PC-3 (cell line): Measurements from ENCODE around the gene RAD50. TPM values are rescaled to one million over a fixed set of nuclear protein-coding genes. Genes with fewer than 3 reads are reported as not detected.

Experiments
- ATAC-seq: fragments of 200-7000 bp; cut with Tn5 transposase; 2 replicates; pipeline ENCODE4 v1.9.1; 2020; ENCODE audit warnings: mild to moderate bottlenecking, moderate library complexity
- BruUV-seq: library from RNA; stranded (reverse); fragments of 400-500 nt; replicated peaks from 2 replicates; lab custom pipeline; 2021; lab: Mats Ljungman, UMichigan
- CTCF ChIA-PET: fragments of 300-600 bp; sonication (Branson Sonifier 250); formaldehyde crosslinking; loops from one replicate; lab custom pipeline; 2022; ENCODE audit warnings: antibody characterized with exemption; lab: Charles Lee
- POLR2A ChIA-PET: fragments of 300-600 bp; sonication (Branson Sonifier 250); formaldehyde crosslinking; loops from one replicate; lab custom pipeline; 2022; ENCODE audit warnings: antibody characterized with exemption; ENCODE audit not compliant: unreplicated experiment; lab: Charles Lee
- DNase-seq: peaks from one replicate; pipeline ENCODE4 v3.0.0-alpha.2; 2015
- H2AFZ ChIP-seq: fragments of 300-600 bp; sonication (generic); 2 replicates; pipeline ENCODE4 v1.6.0; 2016; ENCODE audit warnings: antibody characterized with exemption, low read length
- H3F3A ChIP-seq: fragments of 300-600 bp; sonication (generic); one replicate; pipeline ENCODE4 v1.6.0; 2017; ENCODE audit warnings: antibody characterized with exemption, low read length, control low read depth, mild to moderate bottlenecking; ENCODE audit not compliant: unreplicated experiment
- H3K27ac ChIP-seq: fragments of 300-600 bp; sonication (generic); 2 replicates; pipeline ENCODE4 v1.5.1; 2016; ENCODE audit warnings: mild to moderate bottlenecking, low read length
- H3K27me3 ChIP-seq: fragments of 300-600 bp; sonication (generic); 2 replicates; pipeline ENCODE4 v1.6.1; 2016; ENCODE audit warnings: low read length, mixed read lengths
- H3K36me3 ChIP-seq: fragments of 300-600 bp; sonication (generic); 2 replicates; pipeline ENCODE4 v1.6.1; 2016; ENCODE audit warnings: low read depth, mixed run types, low read length, mixed read lengths
- H3K4me1 ChIP-seq: fragments of 300-600 bp; sonication (generic); 2 replicates; pipeline ENCODE4 v1.5.1; 2016; ENCODE audit warnings: low read length; ENCODE audit not compliant: insufficient read depth
- H3K4me2 ChIP-seq: fragments of 300-600 bp; sonication (generic); 2 replicates; pipeline ENCODE4 v1.6.0; 2016; ENCODE audit warnings: low read length
- H3K4me3 ChIP-seq: fragments of 300-600 bp; sonication (generic); 2 replicates; pipeline ENCODE4 v1.5.1; 2016; ENCODE audit warnings: mild to moderate bottlenecking, low read length, mixed read lengths
- H3K79me2 ChIP-seq: fragments of 300-600 bp; sonication (generic); 2 replicates; pipeline ENCODE4 v1.6.1; 2017; ENCODE audit warnings: low read length, mixed read lengths
- H3K9ac ChIP-seq: fragments of 300-600 bp; sonication (generic); 2 replicates; pipeline ENCODE4 v1.6.0; 2016; ENCODE audit warnings: mild to moderate bottlenecking, low read length
- H3K9me2 ChIP-seq: fragments of 300-600 bp; sonication (generic); replicated peaks from 2 replicates; pipeline ENCODE4 v1.6.1; 2016; ENCODE audit warnings: mixed run types, low read length, mixed read lengths
- H3K9me3 ChIP-seq: fragments of 300-600 bp; sonication (generic); 2 replicates; pipeline ENCODE4 v1.6.1; 2016; ENCODE audit warnings: low read length, mixed read lengths
- H4K20me1 ChIP-seq: fragments of 300-600 bp; sonication (generic); 2 replicates; pipeline ENCODE4 v1.6.1; 2016; ENCODE audit warnings: low read length, mixed read lengths
- EZH2 ChIP-seq: fragments of 300-600 bp; sonication (generic); IDR thresholded peaks from one replicate; pipeline ENCODE4 v1.6.1; 2017; ENCODE audit warnings: antibody characterized with exemption, mild to moderate bottlenecking, low read length; ENCODE audit not compliant: unreplicated experiment
- EZH2phosphoT487 ChIP-seq: fragments of 300-600 bp; sonication (generic); IDR thresholded peaks from 2 replicates; pipeline ENCODE4 v1.6.1; 2018; ENCODE audit warnings: mild to moderate bottlenecking, antibody characterized with exemption, low read length, borderline replicate concordance
- intact Hi-C: fragments of 100-400 bp; cut with micrococcal nuclease; formaldehyde crosslinking; loops from 2 replicates; pipeline ENCODE4 v1.9.0; 2023
- total RNA-seq: library from RNA; depleted of rRNA; stranded (reverse); fragments of >200 nt; gene quantifications from 2 replicates; pipeline ENCODE4 v1.2.3, GENCODE V29; 2014
- TF ChIP-seq, protein P1 (sequence below): fragments of 300-600 bp; sonication (generic); conservative IDR thresholded peaks from 2 replicates; pipeline ENCODE4 v1.5.1; 2017; ENCODE audit warnings: antibody characterized with exemption, low read depth, mild to moderate bottlenecking, low read length

The RAD50 gene
- total RNA-seq, 1 experiment from 2014 or later: 6.7 TPM

DNA sequence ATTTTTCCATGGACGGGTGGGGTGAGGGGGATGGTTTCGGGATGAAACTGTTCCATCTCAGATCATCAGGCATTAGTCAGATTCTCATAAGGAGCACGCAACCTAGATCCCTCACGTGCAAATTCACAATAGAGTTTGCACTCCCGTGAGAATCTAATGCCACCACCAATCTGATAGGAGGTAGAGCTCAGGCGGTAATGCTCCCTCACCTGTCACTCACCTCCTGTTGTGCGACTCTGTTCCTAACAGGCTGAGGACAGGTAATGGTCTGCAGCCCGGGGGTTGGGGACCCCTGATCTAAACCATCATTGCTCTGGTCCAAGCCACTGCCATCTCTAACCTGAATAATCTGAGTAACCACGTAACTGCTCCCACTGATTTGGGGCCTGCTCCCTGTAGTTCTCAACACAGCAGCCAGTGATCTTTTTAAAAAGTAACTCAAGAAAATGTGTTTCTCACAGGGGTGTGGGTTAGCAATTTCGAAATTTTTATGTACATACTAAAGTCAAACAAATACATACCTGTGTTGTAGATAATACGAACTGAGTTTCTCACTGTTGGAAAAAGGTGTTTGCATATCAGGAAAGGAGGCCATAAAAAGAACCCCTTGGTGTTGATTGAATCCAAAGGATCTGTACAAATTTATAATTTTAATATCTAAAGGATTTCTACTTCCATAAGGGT lies 89.9 kb downstream of the RAD50 start:
- Histone ChIP-seq H3K4me1 (no peaks in the 10 kb centered on the region), H3K4me3 (no peak overlapping the region), H3K9me3 (no peaks in the 10 kb centered on the region), H3K27me3 (no peaks in the 10 kb centered on the region), H3F3A (no peaks in the 10 kb centered on the region), H3K79me2 (no peaks in the 10 kb centered on the region), H4K20me1 (no peaks in the 10 kb centered on the region), H3K9ac (no peak overlapping the region), H3K9me2 (no peaks in the 10 kb centered on the region), H3K36me3 (no peaks in the 10 kb centered on the region), H2AFZ (no peak overlapping the region), H3K4me2 (no peak overlapping the region), H3K27ac (no peak overlapping the region)
- ChIA-PET CTCF (no interaction called here), POLR2A (interaction anchor here (0.6 kb wide), 1 partner anchor 747 kb away, joined by 3 read pairs; no protein-coding TSS in a partner anchor)
- TF ChIP-seq EZH2phosphoT487: no peak
- intact Hi-C loops: no loop called here
- no TSS peak for BruUV-seq
- no peak for ATAC-seq
- DNase-seq: no peak

DNA sequence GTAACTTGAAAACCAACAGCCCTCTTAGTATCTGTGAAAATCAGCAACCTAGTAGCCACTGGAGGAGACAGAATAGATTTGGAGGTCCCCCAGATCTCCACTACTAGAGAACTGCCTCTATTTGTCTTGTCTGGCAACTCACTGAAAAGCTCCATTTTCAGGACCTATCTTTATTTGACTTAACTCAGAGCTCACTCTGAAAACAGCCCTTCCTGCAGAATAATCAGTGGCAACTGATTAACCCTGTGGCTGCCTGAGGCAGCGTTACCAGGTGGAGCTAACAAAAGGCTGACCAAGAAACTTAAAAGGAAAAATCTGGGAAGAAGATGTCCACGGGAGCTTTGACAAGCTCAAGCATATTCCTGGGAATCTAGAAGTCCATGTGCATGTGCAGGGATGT lies 90.7 kb downstream of the RAD50 start:
- Histone ChIP-seq H3K36me3 (no peaks in the 10 kb centered on the region), H3K9me3 (no peaks in the 10 kb centered on the region), H3K4me3 (no peak overlapping the region), H3K27ac (no peak overlapping the region), H3K9me2 (no peaks in the 10 kb centered on the region), H3F3A (no peaks in the 10 kb centered on the region), H3K4me2 (no peak overlapping the region), H3K9ac (no peak overlapping the region), H3K4me1 (no peaks in the 10 kb centered on the region), H3K27me3 (no peaks in the 10 kb centered on the region), H3K79me2 (no peaks in the 10 kb centered on the region), H2AFZ (no peak overlapping the region), H4K20me1 (no peaks in the 10 kb centered on the region)
- ATAC-seq: no peak
- CTCF ChIA-PET: no interaction called here
- intact Hi-C loops: no loop called here
- DNase-seq: no peak
- POLR2A ChIA-PET: no interaction called here
- no TSS peak for BruUV-seq
- TF ChIP-seq EZH2phosphoT487 (no peak), EZH2 (no peak)
- TF ChIP-seq, protein P1, sequence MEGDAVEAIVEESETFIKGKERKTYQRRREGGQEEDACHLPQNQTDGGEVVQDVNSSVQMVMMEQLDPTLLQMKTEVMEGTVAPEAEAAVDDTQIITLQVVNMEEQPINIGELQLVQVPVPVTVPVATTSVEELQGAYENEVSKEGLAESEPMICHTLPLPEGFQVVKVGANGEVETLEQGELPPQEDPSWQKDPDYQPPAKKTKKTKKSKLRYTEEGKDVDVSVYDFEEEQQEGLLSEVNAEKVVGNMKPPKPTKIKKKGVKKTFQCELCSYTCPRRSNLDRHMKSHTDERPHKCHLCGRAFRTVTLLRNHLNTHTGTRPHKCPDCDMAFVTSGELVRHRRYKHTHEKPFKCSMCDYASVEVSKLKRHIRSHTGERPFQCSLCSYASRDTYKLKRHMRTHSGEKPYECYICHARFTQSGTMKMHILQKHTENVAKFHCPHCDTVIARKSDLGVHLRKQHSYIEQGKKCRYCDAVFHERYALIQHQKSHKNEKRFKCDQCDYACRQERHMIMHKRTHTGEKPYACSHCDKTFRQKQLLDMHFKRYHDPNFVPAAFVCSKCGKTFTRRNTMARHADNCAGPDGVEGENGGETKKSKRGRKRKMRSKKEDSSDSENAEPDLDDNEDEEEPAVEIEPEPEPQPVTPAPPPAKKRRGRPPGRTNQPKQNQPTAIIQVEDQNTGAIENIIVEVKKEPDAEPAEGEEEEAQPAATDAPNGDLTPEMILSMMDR: no peak

DNA sequence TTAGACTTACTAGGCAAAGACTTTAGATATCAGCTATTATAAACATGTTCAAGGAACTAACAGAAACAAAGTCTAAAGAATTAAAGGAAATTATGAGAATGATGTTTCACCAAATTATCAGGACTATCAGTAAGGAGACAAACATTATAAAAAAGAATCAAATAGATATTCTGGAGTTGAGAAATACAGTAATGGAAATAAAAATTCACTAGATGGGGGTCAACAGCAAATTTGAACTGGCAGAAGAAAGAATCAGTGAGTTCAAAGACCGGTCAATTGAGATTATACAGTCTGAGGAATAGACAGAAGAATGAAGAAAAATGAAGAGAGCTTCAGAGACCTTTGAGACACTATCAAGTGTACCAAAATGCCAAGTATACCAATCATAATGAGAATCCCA lies 91.6 kb downstream of the RAD50 start:
- POLR2A ChIA-PET: no interaction called here
- Histone ChIP-seq H3K4me2 (no peak overlapping the region), H3K36me3 (no peaks in the 10 kb centered on the region), H3K4me3 (no peak overlapping the region), H3K4me1 (no peaks in the 10 kb centered on the region), H3K9me2 (no peaks in the 10 kb centered on the region), H3K27me3 (no peaks in the 10 kb centered on the region), H4K20me1 (no peaks in the 10 kb centered on the region), H2AFZ (no peak overlapping the region), H3K9ac (no peak overlapping the region), H3F3A (no peaks in the 10 kb centered on the region), H3K9me3 (no peaks in the 10 kb centered on the region), H3K27ac (no peak overlapping the region), H3K79me2 (no peaks in the 10 kb centered on the region)
- CTCF ChIA-PET: no interaction called here
- intact Hi-C loops: no loop called here
- BruUV-seq: no TSS peak
- ATAC-seq (no peak), DNase-seq (no peak)
- no peak for TF ChIP-seq EZH2
- TF ChIP-seq, protein P1: no peak
- no peak for TF ChIP-seq EZH2phosphoT487
